ENCODE results near the gene SLC24A3. TPM values are rescaled to one million over a fixed set of nuclear protein-coding genes. Genes with fewer than 3 reads are reported as not detected.

SLC24A3 gene
- total RNA-seq, 1 experiment from 2014 or later, result not detected

- no peak overlapping the region for H2AFZ ChIP-seq
- H3K9me2 ChIP-seq (ENCODE audit: insufficient read depth), result no peaks in the 10 kb centered on the region
- H3K79me2 ChIP-seq (ENCODE audit: low read depth), result no peaks in the 10 kb centered on the region
- H4K20me1 ChIP-seq (ENCODE audit: insufficient read depth), result no peaks in the 10 kb centered on the region
- H3K9me3 ChIP-seq (ENCODE audit: insufficient read depth, low read depth), result no peaks in the 10 kb centered on the region
- no peaks in the 10 kb centered on the region for H3F3A ChIP-seq (ENCODE audit: insufficient read depth, low read depth)
- no peak overlapping the region for H3K27ac ChIP-seq
- no peaks in the 10 kb centered on the region for H3K4me1 ChIP-seq (replicated peaks; ENCODE audit: insufficient read depth)
- H3K27me3 ChIP-seq (ENCODE audit: insufficient read depth, low read depth), result no peaks in the 10 kb centered on the region
- POLR2A ChIA-PET (ENCODE audit: unreplicated experiment), result no interaction called here
- TF ChIP-seq EZH2 (IDR thresholded peaks at IDR 0.05; ENCODE audit: low read depth), result no peak
- no peak for TF ChIP-seq CTCF (conservative IDR thresholded peaks at IDR 0.05)
- CTCF ChIA-PET, result no interaction called here
- no peak overlapping the region for H3K4me2 ChIP-seq
- intact Hi-C loops (cut with micrococcal nuclease; ENCODE audit: unreplicated experiment), result no loop called here
- H3K4me3 ChIP-seq, result no peak overlapping the region
- no peak for DNase-seq
- no peaks in the 10 kb centered on the region for H3K36me3 ChIP-seq (ENCODE audit: low read depth)
- no TSS peak for BruUV-seq (replicated peaks)
Observed at GRCh38 chr20:19193349-19193748, 19.1 kb upstream of the SLC24A3 start.

- no peaks in the 10 kb centered on the region for H3K79me2 ChIP-seq (ENCODE audit: low read depth)
- intact Hi-C loops (cut with micrococcal nuclease; ENCODE audit: unreplicated experiment), result no loop called here
- no TSS peak for BruUV-seq (replicated peaks)
- no peak overlapping the region for H2AFZ ChIP-seq
- H3F3A ChIP-seq (ENCODE audit: insufficient read depth, low read depth), result no peaks in the 10 kb centered on the region
- peak in 1 of 2 experiments; percentile 47 for DNase-seq
- no peaks in the 10 kb centered on the region; the same call in 1 of the 2 replicates for H3K9me2 ChIP-seq (ENCODE audit: insufficient read depth)
- no peaks in the 10 kb centered on the region for H4K20me1 ChIP-seq (ENCODE audit: insufficient read depth)
- ChIA-PET CTCF (interaction anchor here (0.6 to 1.1 kb wide), 2 partner anchors 292 to 753 kb away, joined by 3 read pairs; no protein-coding TSS in a partner anchor), POLR2A (ENCODE audit: unreplicated experiment) (no interaction called here)
- no peak overlapping the region for H3K4me3 ChIP-seq
- no peak overlapping the region for H3K4me2 ChIP-seq
- TF ChIP-seq EZH2 (IDR thresholded peaks at IDR 0.05; ENCODE audit: low read depth) (no peak), CTCF (conservative IDR thresholded peaks at IDR 0.05) (peak; percentile 90)
- H3K36me3 ChIP-seq (ENCODE audit: low read depth), result no peaks in the 10 kb centered on the region
- H3K27ac ChIP-seq, result no peak overlapping the region
- peaks cover 14% of the 10 kb centered on the region; the same call in 1 of the 2 replicates for H3K27me3 ChIP-seq (ENCODE audit: insufficient read depth, low read depth)
- H3K9me3 ChIP-seq (ENCODE audit: insufficient read depth, low read depth), result no peaks in the 10 kb centered on the region
- H3K4me1 ChIP-seq (replicated peaks; ENCODE audit: insufficient read depth), result no peaks in the 10 kb centered on the region
Observed at GRCh38 chr20:19205981-19206396, 6.5 kb upstream of the SLC24A3 start.

- ChIA-PET POLR2A (ENCODE audit: unreplicated experiment) (no interaction called here), CTCF (no interaction called here)
- TF ChIP-seq CTCF (conservative IDR thresholded peaks at IDR 0.05) (no peak), EZH2 (IDR thresholded peaks at IDR 0.05; ENCODE audit: low read depth) (no peak)
- no peaks in the 10 kb centered on the region for H3K79me2 ChIP-seq (ENCODE audit: low read depth)
- peaks cover 14% of the 10 kb centered on the region; the same call in 1 of the 2 replicates for H3K27me3 ChIP-seq (ENCODE audit: insufficient read depth, low read depth)
- H2AFZ ChIP-seq, result no peak overlapping the region
- no peaks in the 10 kb centered on the region; the same call in 1 of the 2 replicates for H3K9me2 ChIP-seq (ENCODE audit: insufficient read depth)
- no peaks in the 10 kb centered on the region for H3K9me3 ChIP-seq (ENCODE audit: insufficient read depth, low read depth)
- no peaks in the 10 kb centered on the region for H3K36me3 ChIP-seq (ENCODE audit: low read depth)
- no peaks in the 10 kb centered on the region for H4K20me1 ChIP-seq (ENCODE audit: insufficient read depth)
- no TSS peak for BruUV-seq (replicated peaks)
- no peak for DNase-seq
- no peak overlapping the region for H3K4me3 ChIP-seq
- intact Hi-C loops (cut with micrococcal nuclease; ENCODE audit: unreplicated experiment), result no loop called here
- H3F3A ChIP-seq (ENCODE audit: insufficient read depth, low read depth), result no peaks in the 10 kb centered on the region
- H3K27ac ChIP-seq, result no peak overlapping the region
- H3K4me2 ChIP-seq, result no peak overlapping the region
- H3K4me1 ChIP-seq (replicated peaks; ENCODE audit: insufficient read depth), result no peaks in the 10 kb centered on the region
Observed at GRCh38 chr20:19207541-19207940, 4.9 kb upstream of the SLC24A3 start.

Measured in PC-9 (cell line).